Right atrium auricular region (tissue), 2 donors: Measurements from ENCODE around the gene CORO7. TPM values are rescaled to one million over a fixed set of nuclear protein-coding genes. Genes with fewer than 3 reads are reported as not detected.
A peak's percentile ranks its signal among the peaks of the same experiment; 100 is the strongest.

Source experiments
- DNase-seq: peaks from one replicate; pipeline ENCODE4 v3.0.0-alpha.2; 2019; ENCODE audit warnings: low spot score
- H3K27ac ChIP-seq, 2 donors: fragments of 200-600 bp; sonication (generic); 1 replicate in 1 of 2; 2 replicates in 1 of 2; pipeline ENCODE4 v1.5.1; 2016 to 2019
- H3K27me3 ChIP-seq, 2 donors: fragments of 200-600 bp; sonication (generic); one replicate each; pipeline versions ENCODE4 v1.5.1 to v1.6.0; 2017 to 2019
- H3K36me3 ChIP-seq: fragments of 200-600 bp; sonication (generic); one replicate; pipeline ENCODE4 v1.5.1; 2016
- H3K4me1 ChIP-seq, 2 donors: fragments of 200-600 bp; sonication (generic); one replicate each; pipeline versions ENCODE4 v1.5.1 to v1.6.0; 2017 to 2019
- H3K4me3 ChIP-seq, 2 donors: fragments of 200-600 bp; sonication (generic); 1 replicate in 1 of 2; 2 replicates in 1 of 2; pipeline ENCODE4 v1.5.1; 2017 to 2019; ENCODE audit warnings: mild to moderate bottlenecking in 1 of 2, moderate library complexity in 1 of 2
- H3K9me3 ChIP-seq, 2 donors: fragments of 200-600 bp; sonication (generic); one replicate each; pipeline ENCODE4 v1.5.1; 2019
- total RNA-seq, 2 donors: library from RNA; depleted of rRNA; stranded (reverse); fragments of >200 nt; gene quantifications; one replicate each; pipeline ENCODE4 v1.1.0, GENCODE V29; 2016
- TF ChIP-seq, protein P1 (sequence below), 2 donors: fragments of 200-600 bp; sonication (generic); IDR thresholded peaks; one replicate each; pipeline ENCODE4 v1.5.1; 2019; ENCODE audit warnings: antibody characterized with exemption in 2 of 2

The CORO7 gene
- total RNA-seq, 2 donors from 2014 or later = 10.3 TPM

DNA sequence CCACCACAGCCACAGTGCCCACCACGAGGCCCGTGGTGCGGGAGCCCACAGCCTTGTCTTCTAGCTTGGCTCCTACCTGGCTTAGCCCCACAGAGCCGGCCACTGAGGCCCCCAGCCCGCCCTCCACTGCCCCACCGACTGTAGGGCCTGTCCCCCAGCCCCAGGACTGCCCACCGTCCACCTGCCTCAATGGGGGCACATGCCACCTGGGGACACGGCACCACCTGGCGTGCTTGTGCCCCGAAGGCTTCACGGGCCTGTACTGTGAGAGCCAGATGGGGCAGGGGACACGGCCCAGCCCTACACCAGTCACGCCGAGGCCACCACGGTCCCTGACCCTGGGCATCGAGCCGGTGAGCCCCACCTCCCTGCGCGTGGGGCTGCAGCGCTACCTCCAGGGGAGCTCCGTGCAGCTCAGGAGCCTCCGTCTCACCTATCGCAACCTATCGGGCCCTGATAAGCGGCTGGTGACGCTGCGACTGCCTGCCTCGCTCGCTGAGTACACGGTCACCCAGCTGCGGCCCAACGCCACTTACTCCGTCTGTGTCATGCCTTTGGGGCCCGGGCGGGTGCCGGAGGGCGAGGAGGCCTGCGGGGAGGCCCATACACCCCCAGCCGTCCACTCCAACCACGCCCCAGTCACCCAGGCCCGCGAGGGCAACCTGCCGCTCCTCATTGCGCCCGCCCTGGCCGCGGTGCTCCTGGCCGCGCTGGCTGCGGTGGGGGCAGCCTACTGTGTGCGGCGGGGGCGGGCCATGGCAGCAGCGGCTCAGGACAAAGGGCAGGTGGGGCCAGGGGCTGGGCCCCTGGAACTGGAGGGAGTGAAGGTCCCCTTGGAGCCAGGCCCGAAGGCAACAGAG lies 34.2 kb downstream of the CORO7 start:
- DNase-seq = no peak
- H3K9me3 ChIP-seq = no peaks in the 10 kb centered on the region
- peaks cover 25% of the 10 kb centered on the region for H3K36me3 ChIP-seq

DNA sequence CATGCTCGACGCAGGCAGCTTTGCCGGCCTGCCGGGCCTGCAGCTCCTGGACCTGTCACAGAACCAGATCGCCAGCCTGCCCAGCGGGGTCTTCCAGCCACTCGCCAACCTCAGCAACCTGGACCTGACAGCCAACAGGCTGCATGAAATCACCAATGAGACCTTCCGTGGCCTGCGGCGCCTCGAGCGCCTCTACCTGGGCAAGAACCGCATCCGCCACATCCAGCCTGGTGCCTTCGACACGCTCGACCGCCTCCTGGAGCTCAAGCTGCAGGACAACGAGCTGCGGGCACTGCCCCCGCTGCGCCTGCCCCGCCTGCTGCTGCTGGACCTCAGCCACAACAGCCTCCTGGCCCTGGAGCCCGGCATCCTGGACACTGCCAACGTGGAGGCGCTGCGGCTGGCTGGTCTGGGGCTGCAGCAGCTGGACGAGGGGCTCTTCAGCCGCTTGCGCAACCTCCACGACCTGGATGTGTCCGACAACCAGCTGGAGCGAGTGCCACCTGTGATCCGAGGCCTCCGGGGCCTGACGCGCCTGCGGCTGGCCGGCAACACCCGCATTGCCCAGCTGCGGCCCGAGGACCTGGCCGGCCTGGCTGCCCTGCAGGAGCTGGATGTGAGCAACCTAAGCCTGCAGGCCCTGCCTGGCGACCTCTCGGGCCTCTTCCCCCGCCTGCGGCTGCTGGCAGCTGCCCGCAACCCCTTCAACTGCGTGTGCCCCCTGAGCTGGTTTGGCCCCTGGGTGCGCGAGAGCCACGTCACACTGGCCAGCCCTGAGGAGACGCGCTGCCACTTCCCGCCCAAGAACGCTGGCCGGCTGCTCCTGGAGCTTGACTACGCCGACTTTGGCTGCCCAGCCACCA lies 35.1 kb downstream of the CORO7 start:
- Histone ChIP-seq H3K27me3 (no peaks in the 10 kb centered on the region), H3K4me1 (peaks cover 0 to 54% of the 10 kb centered on the region in 2 donors), H3K36me3 (peaks cover 25% of the 10 kb centered on the region), H3K27ac (no peak overlapping the region), H3K4me3 (no peak overlapping the region), H3K9me3 (no peaks in the 10 kb centered on the region)
- TF ChIP-seq, protein P1, sequence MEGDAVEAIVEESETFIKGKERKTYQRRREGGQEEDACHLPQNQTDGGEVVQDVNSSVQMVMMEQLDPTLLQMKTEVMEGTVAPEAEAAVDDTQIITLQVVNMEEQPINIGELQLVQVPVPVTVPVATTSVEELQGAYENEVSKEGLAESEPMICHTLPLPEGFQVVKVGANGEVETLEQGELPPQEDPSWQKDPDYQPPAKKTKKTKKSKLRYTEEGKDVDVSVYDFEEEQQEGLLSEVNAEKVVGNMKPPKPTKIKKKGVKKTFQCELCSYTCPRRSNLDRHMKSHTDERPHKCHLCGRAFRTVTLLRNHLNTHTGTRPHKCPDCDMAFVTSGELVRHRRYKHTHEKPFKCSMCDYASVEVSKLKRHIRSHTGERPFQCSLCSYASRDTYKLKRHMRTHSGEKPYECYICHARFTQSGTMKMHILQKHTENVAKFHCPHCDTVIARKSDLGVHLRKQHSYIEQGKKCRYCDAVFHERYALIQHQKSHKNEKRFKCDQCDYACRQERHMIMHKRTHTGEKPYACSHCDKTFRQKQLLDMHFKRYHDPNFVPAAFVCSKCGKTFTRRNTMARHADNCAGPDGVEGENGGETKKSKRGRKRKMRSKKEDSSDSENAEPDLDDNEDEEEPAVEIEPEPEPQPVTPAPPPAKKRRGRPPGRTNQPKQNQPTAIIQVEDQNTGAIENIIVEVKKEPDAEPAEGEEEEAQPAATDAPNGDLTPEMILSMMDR (IDR thresholded peaks at IDR 0.05) = no peak
- DNase-seq = no peak

More for the DNA sequence above, 34.2 kb downstream of the CORO7 start:
- no peak overlapping the region for H3K27ac ChIP-seq
- no peak overlapping the region for H3K4me3 ChIP-seq
- H3K27me3 ChIP-seq = no peaks in the 10 kb centered on the region
- H3K4me1 ChIP-seq = peaks cover 0 to 54% of the 10 kb centered on the region in 2 donors
- TF ChIP-seq, protein P1 (IDR thresholded peaks at IDR 0.05) = no peak

DNA sequence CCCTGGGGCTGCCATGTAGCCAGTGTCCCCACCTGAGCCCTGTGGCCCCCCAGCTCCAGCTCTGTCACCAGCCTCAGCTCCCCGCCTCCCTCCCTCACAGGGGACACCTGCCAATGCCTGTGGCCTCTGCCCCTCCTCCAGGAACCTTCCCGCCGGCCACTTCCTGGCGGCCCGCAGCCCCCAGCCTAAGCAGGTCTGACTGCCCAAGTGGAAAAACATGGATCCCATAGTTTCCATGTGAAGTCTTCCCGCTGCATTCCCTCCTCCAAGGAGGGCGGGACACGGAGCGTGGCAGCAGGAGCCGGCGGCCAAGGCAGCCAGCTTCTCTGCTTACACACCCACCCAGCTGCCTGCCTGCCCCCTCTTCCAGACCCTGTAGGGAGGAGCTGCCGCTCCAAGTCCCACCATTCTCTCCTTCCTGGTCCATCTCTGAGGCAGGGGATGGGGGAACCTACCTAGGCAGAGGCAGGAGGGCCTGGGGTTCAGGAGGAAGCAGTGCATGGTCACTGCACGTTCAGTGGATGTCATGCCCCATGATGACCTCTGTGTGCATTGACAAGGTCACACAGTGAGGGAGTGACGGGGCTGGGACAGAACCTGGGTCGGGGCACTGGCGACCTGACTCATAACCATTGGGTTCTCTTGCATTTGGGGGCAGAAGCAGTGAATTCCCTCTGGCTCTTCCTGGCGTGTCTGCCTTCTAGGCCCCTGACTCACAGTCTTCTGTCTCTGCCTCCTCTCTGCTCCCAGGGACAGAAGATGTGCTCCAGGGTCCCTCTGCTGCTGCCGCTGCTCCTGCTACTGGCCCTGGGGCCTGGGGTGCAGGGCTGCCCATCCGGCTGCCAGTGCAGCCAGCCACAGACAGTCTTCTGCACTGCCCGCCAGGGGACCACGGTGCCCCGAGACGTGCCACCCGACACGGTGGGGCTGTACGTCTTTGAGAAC lies 36.0 kb downstream of the CORO7 start:
- Histone ChIP-seq H3K4me1 (peaks cover 0 to 56% of the 10 kb centered on the region in 2 donors), H3K4me3 (no peak overlapping the region)
- no peak for DNase-seq

DNA sequence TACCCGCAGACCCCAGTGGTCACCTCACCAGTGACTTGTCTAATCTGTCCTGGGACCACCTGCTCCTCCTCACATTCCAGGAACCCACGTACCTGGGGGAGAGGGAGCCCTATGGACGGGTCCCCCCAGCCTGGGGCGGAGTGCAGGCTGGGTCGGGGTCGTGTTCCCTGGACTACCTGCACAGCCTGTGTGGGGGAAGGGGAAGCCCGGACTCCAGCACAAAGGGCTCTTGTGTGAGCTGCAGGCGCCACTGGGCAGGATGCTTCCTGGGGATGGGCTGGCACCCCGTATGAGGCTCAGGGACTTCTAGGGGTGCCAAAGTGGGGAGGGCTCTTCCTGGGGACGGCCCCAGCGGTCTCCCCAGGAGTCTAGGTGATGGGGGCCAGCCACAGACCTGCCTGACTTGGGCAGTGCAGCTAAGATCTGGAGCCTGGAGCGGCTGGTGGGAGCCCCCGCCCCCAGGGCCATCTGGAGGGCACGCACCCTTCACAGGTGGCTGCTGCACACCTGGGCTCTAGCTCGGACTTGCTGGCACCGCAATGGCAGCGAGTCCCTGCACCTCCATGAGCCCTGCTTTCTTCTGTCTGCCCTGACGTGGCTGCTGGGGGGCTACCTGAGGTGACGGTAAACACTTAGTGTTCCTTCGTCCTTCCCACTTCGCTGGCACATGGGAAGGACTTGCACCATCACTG lies 37.3 kb downstream of the CORO7 start:
- Histone ChIP-seq H3K27me3 (no peaks in the 10 kb centered on the region), H3K36me3 (peaks cover 25% of the 10 kb centered on the region), H3K9me3 (no peaks in the 10 kb centered on the region), H3K4me3 (no peak overlapping the region), H3K27ac (peak overlapping the region; percentile 89 to 93), H3K4me1 (peaks cover 0 to 65% of the 10 kb centered on the region in 2 donors)
- no peak for DNase-seq
- TF ChIP-seq, protein P1 (IDR thresholded peaks at IDR 0.05) = no peak

More for the DNA sequence above, 36.0 kb downstream of the CORO7 start:
- Histone ChIP-seq H3K36me3 (peaks cover 25% of the 10 kb centered on the region), H3K27ac (peak overlapping the region in 1 of 2 donors; percentile 0), H3K9me3 (no peaks in the 10 kb centered on the region), H3K27me3 (no peaks in the 10 kb centered on the region)
- TF ChIP-seq, protein P1 (IDR thresholded peaks at IDR 0.05) = no peak
